ENCODE data around the gene GIT1. TPM values are rescaled to one million over a fixed set of nuclear protein-coding genes. Genes with fewer than 3 reads are reported as not detected.

Gene GIT1
- total and polyA plus RNA-seq, 4 donors: 2.2 to 11.1 (median 4.9) TPM

DNA sequence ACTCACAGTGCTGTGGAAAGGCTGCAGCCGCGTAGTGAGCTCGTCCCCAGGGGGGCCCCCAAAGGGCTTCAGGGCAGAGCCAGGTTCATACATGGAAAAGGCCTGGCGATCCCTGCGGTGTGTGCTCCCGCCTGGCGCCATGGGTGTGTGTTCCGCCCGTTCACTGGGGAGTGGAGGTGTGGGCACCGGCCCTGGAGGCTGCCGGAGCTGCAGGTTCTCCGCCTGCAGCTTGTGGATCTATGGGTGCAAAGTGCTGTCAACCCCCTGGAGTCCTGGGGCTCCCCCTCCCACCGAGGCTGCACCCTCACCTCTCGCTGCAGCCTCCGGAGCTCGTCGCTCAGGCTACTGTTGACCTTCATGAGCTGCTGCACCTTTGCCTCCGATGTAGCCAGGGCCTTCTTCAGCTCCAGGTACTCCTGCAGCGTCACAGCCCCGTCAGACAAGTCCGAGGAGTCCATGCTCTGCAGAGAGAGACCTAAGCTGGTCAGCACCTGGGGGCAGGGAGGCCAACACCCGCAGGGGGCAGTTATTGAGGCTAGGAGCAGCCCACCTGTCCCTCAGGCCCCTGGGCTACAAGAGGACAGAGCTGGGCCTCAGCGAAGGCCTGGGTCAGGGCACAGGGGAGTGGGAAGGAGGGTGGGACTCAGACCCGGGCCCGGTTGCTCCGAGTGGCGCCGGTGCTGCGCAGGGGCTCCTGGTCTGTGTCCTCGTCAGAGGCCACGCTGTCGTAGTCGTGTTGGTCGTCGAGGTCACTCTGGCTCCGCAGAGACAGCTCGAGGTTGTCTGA is 13.0 kb downstream of the GIT1 start:
- no peaks in the 10 kb centered on the region for H3K9me3 ChIP-seq (ENCODE audit: control insufficient read depth in 4 of 4, low read length in 3 of 4)
- DNase-seq (ENCODE audit: low spot score): no peak
- no peak overlapping the region for H3K4me3 ChIP-seq (ENCODE audit: low read depth in 1 of 3, low read length in 3 of 3)
- no peak overlapping the region for H3K27ac ChIP-seq (ENCODE audit: low read depth in 1 of 2, low read length in 2 of 2)
- H3K27me3 ChIP-seq (ENCODE audit: control insufficient read depth in 4 of 4, insufficient read depth in 4 of 4, low read length in 3 of 4): no peaks in the 10 kb centered on the region
- WGBS: 97% methylated on average over 37 of the region's 37 CpGs
- H3K4me1 ChIP-seq (ENCODE audit: control insufficient read depth in 4 of 4, insufficient read depth in 4 of 4, low read length in 3 of 4): peaks cover 21 to 40% (median 35%) of the 10 kb centered on the region in 4 donors
- TF ChIP-seq, protein P1, sequence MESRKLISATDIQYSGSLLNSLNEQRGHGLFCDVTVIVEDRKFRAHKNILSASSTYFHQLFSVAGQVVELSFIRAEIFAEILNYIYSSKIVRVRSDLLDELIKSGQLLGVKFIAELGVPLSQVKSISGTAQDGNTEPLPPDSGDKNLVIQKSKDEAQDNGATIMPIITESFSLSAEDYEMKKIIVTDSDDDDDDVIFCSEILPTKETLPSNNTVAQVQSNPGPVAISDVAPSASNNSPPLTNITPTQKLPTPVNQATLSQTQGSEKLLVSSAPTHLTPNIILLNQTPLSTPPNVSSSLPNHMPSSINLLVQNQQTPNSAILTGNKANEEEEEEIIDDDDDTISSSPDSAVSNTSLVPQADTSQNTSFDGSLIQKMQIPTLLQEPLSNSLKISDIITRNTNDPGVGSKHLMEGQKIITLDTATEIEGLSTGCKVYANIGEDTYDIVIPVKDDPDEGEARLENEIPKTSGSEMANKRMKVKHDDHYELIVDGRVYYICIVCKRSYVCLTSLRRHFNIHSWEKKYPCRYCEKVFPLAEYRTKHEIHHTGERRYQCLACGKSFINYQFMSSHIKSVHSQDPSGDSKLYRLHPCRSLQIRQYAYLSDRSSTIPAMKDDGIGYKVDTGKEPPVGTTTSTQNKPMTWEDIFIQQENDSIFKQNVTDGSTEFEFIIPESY (IDR thresholded peaks at IDR 0.05): no peak
- TF ChIP-seq GABPA (IDR thresholded peaks at IDR 0.05 in 1 of 2, conservative IDR thresholded peaks at IDR 0.05 in 1 of 2) (no peak), TAF1 (conservative IDR thresholded peaks at IDR 0.05) (no peak), RAD21 (IDR thresholded peaks at IDR 0.05) (no peak)
- TF ChIP-seq, protein P2, sequence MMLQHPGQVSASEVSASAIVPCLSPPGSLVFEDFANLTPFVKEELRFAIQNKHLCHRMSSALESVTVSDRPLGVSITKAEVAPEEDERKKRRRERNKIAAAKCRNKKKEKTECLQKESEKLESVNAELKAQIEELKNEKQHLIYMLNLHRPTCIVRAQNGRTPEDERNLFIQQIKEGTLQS (IDR thresholded peaks at IDR 0.05): no peak
- TF ChIP-seq, protein P3, sequence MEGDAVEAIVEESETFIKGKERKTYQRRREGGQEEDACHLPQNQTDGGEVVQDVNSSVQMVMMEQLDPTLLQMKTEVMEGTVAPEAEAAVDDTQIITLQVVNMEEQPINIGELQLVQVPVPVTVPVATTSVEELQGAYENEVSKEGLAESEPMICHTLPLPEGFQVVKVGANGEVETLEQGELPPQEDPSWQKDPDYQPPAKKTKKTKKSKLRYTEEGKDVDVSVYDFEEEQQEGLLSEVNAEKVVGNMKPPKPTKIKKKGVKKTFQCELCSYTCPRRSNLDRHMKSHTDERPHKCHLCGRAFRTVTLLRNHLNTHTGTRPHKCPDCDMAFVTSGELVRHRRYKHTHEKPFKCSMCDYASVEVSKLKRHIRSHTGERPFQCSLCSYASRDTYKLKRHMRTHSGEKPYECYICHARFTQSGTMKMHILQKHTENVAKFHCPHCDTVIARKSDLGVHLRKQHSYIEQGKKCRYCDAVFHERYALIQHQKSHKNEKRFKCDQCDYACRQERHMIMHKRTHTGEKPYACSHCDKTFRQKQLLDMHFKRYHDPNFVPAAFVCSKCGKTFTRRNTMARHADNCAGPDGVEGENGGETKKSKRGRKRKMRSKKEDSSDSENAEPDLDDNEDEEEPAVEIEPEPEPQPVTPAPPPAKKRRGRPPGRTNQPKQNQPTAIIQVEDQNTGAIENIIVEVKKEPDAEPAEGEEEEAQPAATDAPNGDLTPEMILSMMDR (IDR thresholded peaks at IDR 0.05; ENCODE audit: low read depth, low read length, missing input control): no peak
- peaks cover 0 to 21% (median 6%) of the 10 kb centered on the region in 4 donors for H3K36me3 ChIP-seq (ENCODE audit: control insufficient read depth in 4 of 4, insufficient read depth in 3 of 4, low read depth in 1 of 4, low read length in 3 of 4)
- no peak overlapping the region for H3K9ac ChIP-seq (ENCODE audit: low read depth in 1 of 2, low read length in 2 of 2)

DNA sequence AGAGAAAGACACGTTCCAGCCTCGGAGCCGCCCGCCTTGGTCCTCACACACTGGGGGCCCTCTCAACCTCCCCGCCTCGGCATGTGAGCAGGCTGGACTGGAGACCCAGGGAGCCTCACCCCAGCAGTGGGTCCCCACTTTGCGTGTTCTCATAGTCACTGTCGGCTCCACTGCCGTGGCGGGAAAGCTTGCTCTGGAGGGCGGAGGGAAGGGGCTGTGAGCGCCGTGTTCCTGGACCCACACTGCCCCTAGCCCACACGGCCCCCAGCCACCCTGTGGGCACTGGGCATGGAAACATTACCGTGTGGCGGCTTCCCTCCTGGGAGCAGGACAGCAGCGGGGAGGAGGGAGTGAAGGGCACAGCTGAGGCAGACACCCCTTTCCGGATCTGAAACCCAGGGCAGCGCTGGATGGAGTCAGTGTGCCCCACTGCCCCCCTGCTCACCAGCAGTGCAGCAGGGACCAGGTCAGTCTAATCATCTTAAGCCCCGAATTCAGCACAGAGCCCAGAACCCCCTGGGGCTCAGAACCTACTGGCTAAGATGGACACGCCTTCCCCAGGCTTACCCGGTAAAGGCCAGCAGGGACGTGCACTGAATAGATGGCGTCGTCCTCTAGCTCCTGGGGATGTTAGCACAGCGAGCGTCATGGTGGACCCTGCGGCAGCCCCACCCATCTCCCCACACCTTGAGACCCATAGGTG is 13.8 kb downstream of the GIT1 start:
- peaks cover 21 to 46% (median 36%) of the 10 kb centered on the region in 4 donors for H3K4me1 ChIP-seq (ENCODE audit: control insufficient read depth in 4 of 4, insufficient read depth in 4 of 4, low read length in 3 of 4)
- H3K27ac ChIP-seq (ENCODE audit: low read depth in 1 of 2, low read length in 2 of 2): no peak overlapping the region
- H3K9me3 ChIP-seq (ENCODE audit: control insufficient read depth in 4 of 4, low read length in 3 of 4): no peaks in the 10 kb centered on the region
- H3K4me3 ChIP-seq (ENCODE audit: low read depth in 1 of 3, low read length in 3 of 3): no peak overlapping the region
- no peaks in the 10 kb centered on the region for H3K27me3 ChIP-seq (ENCODE audit: control insufficient read depth in 4 of 4, insufficient read depth in 4 of 4, low read length in 3 of 4)
- WGBS: 95% methylated on average over 28 of the region's 28 CpGs
- no peak overlapping the region for H3K9ac ChIP-seq (ENCODE audit: low read depth in 1 of 2, low read length in 2 of 2)
- no peak for TF ChIP-seq FOXA2 (IDR thresholded peaks at IDR 0.05)
- no peak for DNase-seq (ENCODE audit: low spot score)
- H3K36me3 ChIP-seq (ENCODE audit: control insufficient read depth in 4 of 4, insufficient read depth in 3 of 4, low read depth in 1 of 4, low read length in 3 of 4): peaks cover 0 to 21% (median 6%) of the 10 kb centered on the region in 4 donors

DNA sequence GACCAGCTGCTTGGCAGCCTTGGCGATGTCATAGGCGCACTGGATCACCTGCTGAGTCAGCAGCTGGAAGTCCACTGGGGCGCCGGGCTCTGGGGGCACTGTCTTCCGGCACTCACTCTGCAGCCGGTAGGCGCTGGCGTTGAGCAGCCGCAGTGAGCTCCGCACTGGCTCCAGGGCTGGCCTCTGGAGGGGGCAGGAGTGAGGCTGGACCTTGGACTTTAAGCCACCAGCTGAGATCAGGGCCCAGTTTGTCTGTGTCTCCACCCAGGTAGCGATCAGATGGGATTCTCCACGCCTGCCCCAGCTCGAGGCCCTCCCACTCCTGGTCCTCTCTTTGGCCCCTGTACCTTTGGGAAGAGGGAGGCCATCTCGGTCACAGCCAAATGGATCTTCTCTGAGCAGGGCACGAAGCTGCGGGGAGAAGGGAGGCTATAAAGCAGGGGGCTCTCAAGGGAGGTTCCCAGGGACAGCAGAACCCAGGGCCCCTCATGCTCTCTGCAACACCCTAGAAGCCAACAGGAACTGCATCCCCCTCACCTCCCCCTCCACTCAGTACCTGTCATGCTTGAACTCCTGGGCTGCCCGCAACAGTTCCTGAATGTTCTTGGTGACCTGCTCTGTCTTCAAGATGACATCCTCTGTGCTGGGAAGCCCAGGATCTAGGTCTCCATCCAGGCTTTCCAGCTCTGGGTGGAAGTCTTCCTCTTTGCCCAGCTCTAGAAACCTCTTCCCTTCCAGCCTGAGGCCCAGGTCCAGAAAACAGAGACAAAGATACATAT is 14.5 kb downstream of the GIT1 start:
- WGBS: 36% methylated on average over 17 of the region's 17 CpGs
- H3K4me1 ChIP-seq (ENCODE audit: control insufficient read depth in 4 of 4, insufficient read depth in 4 of 4, low read length in 3 of 4): peaks cover 21 to 48% (median 36%) of the 10 kb centered on the region in 4 donors
- H3K9me3 ChIP-seq (ENCODE audit: control insufficient read depth in 4 of 4, low read length in 3 of 4): no peaks in the 10 kb centered on the region
- peaks cover 3 to 21% (median 6%) of the 10 kb centered on the region in 4 donors for H3K36me3 ChIP-seq (ENCODE audit: control insufficient read depth in 4 of 4, insufficient read depth in 3 of 4, low read depth in 1 of 4, low read length in 3 of 4)
- DNase-seq (ENCODE audit: low spot score): peak; percentile 68
- H3K27ac ChIP-seq (ENCODE audit: low read depth in 1 of 2, low read length in 2 of 2): peak overlapping the region; percentile 49 to 72
- no peak overlapping the region for H3K4me3 ChIP-seq (ENCODE audit: low read depth in 1 of 3, low read length in 3 of 3)
- H3K27me3 ChIP-seq (ENCODE audit: control insufficient read depth in 4 of 4, insufficient read depth in 4 of 4, low read length in 3 of 4): no peaks in the 10 kb centered on the region
- no peak overlapping the region for H3K9ac ChIP-seq (ENCODE audit: low read depth in 1 of 2, low read length in 2 of 2)
- TF ChIP-seq RAD21 (IDR thresholded peaks at IDR 0.05): peak; percentile 25 to 56
- TF ChIP-seq, protein P1 (IDR thresholded peaks at IDR 0.05): no peak
- TF ChIP-seq, protein P4, sequence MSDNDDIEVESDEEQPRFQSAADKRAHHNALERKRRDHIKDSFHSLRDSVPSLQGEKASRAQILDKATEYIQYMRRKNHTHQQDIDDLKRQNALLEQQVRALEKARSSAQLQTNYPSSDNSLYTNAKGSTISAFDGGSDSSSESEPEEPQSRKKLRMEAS (IDR thresholded peaks at IDR 0.05): no peak
- no peak for TF ChIP-seq TAF1 (conservative IDR thresholded peaks at IDR 0.05)
- TF ChIP-seq EGR1 (IDR thresholded peaks at IDR 0.05; ENCODE audit: low read depth in 2 of 2): peak in 1 of 2 donors; percentile 28
- peak in 1 of 2 donors; percentile 45 for TF ChIP-seq JUND (IDR thresholded peaks at IDR 0.05)
- TF ChIP-seq HNF4G (IDR thresholded peaks at IDR 0.05): peak; percentile 97
- TF ChIP-seq, protein P2 (IDR thresholded peaks at IDR 0.05): no peak
- TF ChIP-seq YY1 (IDR thresholded peaks at IDR 0.05): peak; percentile 71
- TF ChIP-seq, protein P3 (IDR thresholded peaks at IDR 0.05; ENCODE audit: low read depth, low read length, missing input control): no peak
- TF ChIP-seq FOXA2 (IDR thresholded peaks at IDR 0.05): no peak
- TF ChIP-seq RXRA (IDR thresholded peaks at IDR 0.05): peak; percentile 81
